ENCODE results near the gene FAM216A.
"Not testable (repeated sequence)": the region's sequence is repeated elsewhere in the genome, so short reads cannot be mapped to it uniquely, and the experiment has no call there.

FAM216A gene

GRCh38 chr12:110468214-110469048 is at the start of gene FAM216A, which contains the start of gene GPN3:
Gene FAM216A, plus strand, starts transcription at chr12:110468845. Its CDS starts 31 bp downstream, at chr12:110468876.
Gene GPN3, minus strand, starts transcription at chr12:110468257. Its CDS starts 54 bp downstream, at chr12:110468203.
- peak; percentile 96 to 97 for DNase-seq

DNA sequence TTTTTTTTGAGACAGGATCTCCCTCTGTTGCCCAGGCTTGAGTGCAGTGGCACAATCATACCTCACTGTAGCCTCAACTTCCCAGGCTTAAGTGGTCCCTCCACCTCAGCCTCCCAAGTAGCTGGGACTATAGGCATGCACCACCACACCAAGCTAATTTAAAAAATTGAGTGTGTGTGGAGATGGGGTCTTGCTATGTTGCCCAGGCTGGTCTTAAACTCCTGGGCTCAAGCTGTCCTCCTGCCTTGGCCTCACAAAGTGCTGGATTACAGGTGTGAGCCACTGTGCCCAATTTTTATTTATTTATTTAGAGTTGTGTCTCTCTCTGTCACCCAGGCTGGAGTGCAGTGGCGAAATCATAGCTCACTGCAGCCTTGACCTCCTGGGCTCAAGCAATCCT is 48.0 kb upstream of the FAM216A start:
- not testable (repeated sequence) for DNase-seq

GRCh38 chr12:110421159-110421661 is 47.4 kb upstream of the FAM216A start:
- DNase-seq = no peak

DNA sequence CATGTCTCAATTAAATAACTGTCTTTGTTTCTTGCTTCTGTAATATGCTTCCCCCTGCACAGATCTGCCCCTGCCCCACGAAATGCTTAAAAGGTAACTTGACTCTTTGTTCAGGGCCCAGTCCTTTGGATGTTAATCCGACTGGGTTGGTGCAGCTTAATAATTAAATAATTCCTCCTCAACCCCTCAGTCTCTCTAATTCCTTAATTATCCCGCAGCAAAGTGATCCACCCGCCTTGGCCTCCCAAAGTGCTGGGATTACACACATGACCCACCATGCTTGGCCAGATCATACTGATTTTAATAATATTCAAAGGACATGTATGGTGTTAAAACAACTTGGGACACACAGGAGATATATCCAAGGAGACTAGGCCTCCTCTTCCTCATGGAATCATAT is 46.9 kb upstream of the FAM216A start:
- DNase-seq = no peak

DNA sequence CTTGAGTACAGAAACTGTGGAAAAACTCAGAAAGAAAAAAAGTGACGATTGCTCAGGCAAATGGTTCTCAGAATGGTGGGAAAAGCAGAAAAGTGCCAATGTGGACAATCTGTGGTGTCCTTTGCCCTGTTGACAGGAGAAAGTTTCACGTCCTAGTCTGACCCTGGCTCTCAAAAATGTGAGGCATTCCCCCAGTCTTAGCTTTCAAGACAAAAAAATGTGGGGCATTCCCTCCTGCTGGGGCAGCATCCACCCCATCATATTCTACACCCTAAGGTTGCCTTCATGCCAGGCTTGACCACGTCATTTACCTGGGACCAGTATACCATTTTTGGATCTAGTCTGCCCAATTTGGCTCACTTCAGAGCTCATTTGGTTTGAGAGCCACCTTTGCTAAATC is 44.4 kb upstream of the FAM216A start:
- no peak for DNase-seq

DNA sequence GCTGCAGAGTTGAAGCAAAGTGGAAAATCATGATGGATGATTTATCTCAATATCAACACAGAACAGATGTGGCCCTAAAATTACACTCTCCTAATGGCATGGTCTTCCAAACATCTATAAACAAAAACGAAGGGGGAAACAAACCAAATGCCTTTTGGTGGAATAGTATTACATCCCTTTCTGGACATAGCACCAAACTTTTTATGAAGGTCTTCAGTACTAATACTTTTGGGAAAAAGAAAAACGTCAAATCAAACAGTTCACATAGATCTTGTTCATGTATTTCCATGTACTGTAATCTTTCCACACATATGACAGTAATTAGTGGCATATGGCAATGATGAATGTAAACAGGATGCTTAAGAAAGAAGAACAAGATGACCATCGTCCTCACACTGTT is 42.2 kb upstream of the FAM216A start:
- DNase-seq = no peak

GRCh38 chr12:110429676-110430075 is 39.0 kb upstream of the FAM216A start:
- DNase-seq = not testable (repeated sequence)

- no peak for DNase-seq
These were observed 36.6 kb upstream of the FAM216A start for GRCh38 chr12:110431957-110432587.

DNA sequence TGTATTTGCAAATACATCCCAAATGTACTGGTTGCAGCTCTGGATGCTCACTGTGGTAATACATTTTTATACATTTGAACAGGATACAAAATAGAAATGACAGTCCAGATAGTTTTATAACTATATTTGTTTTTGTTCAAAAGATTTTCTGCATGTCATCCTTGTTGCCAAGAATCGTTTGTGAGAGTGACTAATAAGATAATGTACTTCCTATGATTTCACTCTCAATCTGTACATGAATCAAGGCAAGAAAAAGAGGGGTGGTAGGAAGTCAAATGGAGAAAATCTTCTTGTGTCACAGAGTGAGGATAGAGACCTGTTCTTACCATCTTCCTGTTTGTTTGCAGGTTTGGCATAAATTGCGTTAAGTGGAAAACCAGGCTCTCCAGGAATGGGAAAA is 32.4 kb upstream of the FAM216A start:
- no peak for DNase-seq

DNA sequence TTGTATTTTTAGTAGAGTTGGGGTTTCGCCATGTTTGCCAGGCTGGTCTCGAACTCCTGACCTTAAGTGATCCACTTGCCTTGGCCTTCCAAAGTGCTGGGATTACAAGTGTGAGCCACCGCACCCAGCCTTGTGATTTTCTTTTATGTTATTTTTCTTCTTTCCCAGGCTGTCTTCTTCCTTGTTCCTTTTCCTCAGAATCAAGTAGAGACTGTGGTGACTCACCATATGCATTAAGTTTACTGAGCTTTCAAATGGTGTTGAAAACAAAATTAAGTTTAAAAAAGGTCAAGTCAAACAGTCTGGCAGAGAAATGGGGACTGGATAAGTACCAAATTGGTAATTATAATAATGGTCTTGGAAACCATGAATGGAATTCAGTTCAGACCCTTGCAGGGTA is 24.2 kb upstream of the FAM216A start:
- DNase-seq = no peak

DNA sequence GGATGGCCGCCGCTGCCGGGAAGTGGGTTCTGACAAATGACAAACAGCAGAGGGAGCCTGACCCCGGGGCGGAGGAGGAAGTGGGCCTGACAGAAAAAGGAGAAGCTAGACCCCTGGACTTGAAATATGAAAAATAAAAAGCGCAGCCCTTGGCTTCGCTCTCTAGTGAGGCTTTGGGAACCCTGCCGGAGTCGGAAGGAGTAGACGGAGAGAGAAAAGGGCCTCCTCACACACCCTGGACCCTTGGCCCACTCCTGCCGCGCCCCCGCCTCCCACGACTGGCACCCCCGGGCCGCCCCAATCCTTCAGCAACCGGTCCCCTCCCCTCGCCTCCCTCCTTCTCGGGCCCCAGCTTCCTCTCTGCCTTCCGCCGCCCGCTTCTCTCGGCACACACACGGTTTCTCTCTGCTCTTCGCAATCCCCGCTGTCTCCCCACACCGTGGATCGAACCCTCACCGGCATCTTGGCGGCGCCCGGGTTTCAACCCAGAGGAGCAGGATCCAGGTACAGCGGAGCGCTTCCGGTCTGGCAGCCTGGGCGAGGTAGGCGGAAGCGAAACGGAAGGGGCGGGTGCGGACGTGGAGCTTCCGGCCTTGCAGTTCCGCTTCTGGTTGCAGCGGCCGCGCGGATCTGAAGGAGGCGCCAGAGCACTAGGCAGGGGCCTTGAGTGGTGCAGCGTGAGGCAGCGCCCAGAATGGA is 18.7 kb upstream of the FAM216A start, which contains the start of gene ARPC3:
TSS of gene ARPC3 (minus strand) at position 539 of the 699 bp plus-strand sequence. CDS start at position 462, 77 bp downstream.
- peak; percentile 86 to 93 for DNase-seq

DNA sequence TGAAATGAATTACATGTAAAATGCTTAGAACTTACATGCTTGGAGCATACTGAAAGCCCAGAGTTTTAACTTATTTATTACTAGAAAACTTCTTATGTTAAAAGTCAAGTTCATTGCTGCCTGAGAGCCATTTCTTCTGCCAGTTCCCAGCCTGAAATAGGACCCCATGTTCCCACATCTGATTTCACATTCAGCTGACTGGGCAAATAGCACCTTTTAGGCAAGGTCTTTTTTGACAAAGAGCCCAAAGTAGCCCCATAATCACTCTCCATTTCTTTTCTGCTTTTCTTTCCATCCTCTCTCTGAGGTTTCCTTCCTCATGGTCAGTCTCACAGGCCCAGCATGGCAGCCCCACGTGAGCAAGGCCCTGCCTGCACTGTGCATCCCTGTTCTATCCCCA is 17.4 kb upstream of the FAM216A start:
- no peak for DNase-seq

DNA sequence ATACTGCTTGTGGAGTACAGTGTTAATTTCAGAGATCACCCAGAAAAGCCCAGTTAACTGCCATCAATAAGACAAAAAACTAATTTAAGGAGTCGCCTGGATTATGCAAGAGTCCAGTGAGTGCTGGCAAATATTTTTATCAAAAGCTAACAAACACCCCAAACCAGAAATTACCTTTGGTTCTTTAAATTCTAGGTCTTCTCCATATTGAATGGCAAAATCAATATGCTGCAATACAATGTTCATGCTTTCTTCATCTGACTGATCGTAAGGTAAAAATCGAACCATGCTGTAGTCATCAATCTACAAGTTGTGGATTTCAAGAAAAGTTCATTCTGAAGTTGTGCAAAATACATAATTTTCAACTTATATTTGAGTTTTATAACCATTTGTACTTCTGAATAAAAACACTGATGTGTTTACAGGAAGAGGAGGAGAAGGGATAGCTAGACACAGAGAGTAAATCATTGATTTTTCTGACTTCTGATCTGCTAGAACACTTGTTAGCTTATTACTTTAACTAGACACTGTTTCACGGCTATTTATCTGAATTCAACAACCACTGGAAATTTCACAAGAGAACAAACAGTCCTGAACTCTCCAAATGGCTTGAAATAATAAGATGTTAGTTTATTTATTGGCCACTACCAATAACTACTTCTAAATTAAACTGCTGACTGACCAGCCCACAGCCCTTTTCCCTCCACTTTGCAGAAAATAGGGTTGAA is 14.9 kb upstream of the FAM216A start:
- no peak for DNase-seq

GRCh38 chr12:110458756-110459155 is 9.9 kb upstream of the FAM216A start:
- DNase-seq = no peak

DNA sequence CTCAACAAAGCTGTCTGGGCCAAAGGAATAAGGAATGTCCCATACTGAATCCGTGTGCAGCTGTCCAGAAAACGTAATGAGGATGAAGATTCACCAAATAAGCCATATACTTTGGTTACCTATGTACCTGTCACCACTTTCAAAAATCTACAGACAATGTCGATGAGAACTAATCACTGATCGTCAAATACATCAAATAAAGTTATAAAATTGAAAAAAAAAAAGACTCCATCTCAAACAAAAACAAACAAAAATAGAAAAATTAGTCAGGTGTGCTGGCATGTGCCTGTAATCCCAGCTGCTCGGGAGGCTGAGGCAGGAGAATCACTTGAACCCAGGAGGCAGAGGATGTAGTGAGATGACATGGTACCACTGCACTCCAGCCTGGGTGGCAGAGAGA is 7.5 kb upstream of the FAM216A start:
- DNase-seq = not testable (repeated sequence)

- no peak for DNase-seq
These were observed 3.6 kb upstream of the FAM216A start for GRCh38 chr12:110465024-110465423.

GRCh38 chr12:110465765-110466164 is 2.9 kb upstream of the FAM216A start:
- not testable (repeated sequence) for DNase-seq

DNA sequence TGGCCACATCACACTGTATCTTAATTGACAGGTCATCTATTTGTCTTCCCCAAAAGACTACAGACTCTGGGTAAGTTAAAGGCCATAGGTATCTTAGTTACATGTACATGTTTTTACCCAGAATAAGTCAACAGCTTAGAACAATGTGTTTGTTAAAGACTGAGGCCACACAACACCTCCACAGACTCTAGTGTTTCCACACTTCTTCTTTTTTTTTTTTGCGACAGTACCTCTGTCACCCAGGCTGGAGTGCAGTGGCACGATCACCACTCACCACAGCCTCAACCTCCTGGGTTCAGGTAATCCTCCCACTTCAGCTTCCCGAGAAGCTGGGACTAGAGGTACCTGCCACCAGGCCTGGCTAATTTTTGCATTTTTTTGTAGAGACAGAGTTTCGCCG is 1.9 kb upstream of the FAM216A start:
- no peak for DNase-seq

- DNase-seq = no peak
These were observed 815 bp upstream of the FAM216A start for GRCh38 chr12:110467847-110468213.

GRCh38 chr12:110475426-110475825 is 6.8 kb downstream of the FAM216A start:
- DNase-seq = no peak

GRCh38 chr12:110498984-110499706 is 30.5 kb downstream of the FAM216A start:
- DNase-seq = no peak

- peak in 1 of 2 experiments; percentile 19 for DNase-seq
These were observed 32.7 kb downstream of the FAM216A start for GRCh38 chr12:110501399-110501751.
